ENCODE measurements around the gene CKB.

Gene CKB

GRCh38 chr14:103555559-103556337 lies 33.1 kb upstream of the CKB start:
- DNase-seq (ENCODE audit: low spot score): no peak
- TF ChIP-seq CTCF (IDR thresholded peaks at IDR 0.05; ENCODE audit: extremely low read depth, insufficient read depth, missing control alignments): no peak
- in situ Hi-C loops (cut with MboI; ENCODE audit: low pct_unique_long_range_greater_than_20kb, low sequenced_read_pairs, unreplicated experiment): loop anchor here (10.0 kb wide), 1 partner anchor 51 kb away; no protein-coding TSS in a partner anchor

- TF ChIP-seq CTCF (IDR thresholded peaks at IDR 0.05; ENCODE audit: extremely low read depth, insufficient read depth, missing control alignments): no peak
- in situ Hi-C loops (cut with MboI; ENCODE audit: low pct_unique_long_range_greater_than_20kb, low sequenced_read_pairs, unreplicated experiment): loop anchor here (10.0 kb wide), 1 partner anchor 48 kb away; no protein-coding TSS in a partner anchor
- DNase-seq (ENCODE audit: low spot score): no peak
These were observed 30.2 kb upstream of the CKB start for GRCh38 chr14:103552846-103553210.

- no peak for DNase-seq (ENCODE audit: low spot score)
- TF ChIP-seq CTCF (IDR thresholded peaks at IDR 0.05; ENCODE audit: extremely low read depth, insufficient read depth, missing control alignments): no peak
- in situ Hi-C loops (cut with MboI; ENCODE audit: low pct_unique_long_range_greater_than_20kb, low sequenced_read_pairs, unreplicated experiment): loop anchor here (10.0 kb wide), 1 partner anchor 47 kb away; no protein-coding TSS in a partner anchor
These were observed 29.6 kb upstream of the CKB start for GRCh38 chr14:103552011-103552845.

GRCh38 chr14:103551338-103551762 lies 28.7 kb upstream of the CKB start:
- no peak for TF ChIP-seq CTCF (IDR thresholded peaks at IDR 0.05; ENCODE audit: extremely low read depth, insufficient read depth, missing control alignments)
- in situ Hi-C loops (cut with MboI; ENCODE audit: low pct_unique_long_range_greater_than_20kb, low sequenced_read_pairs, unreplicated experiment): loop anchor here (10.0 kb wide), 1 partner anchor 47 kb away; no protein-coding TSS in a partner anchor
- DNase-seq (ENCODE audit: low spot score): no peak

GRCh38 chr14:103550451-103551337 lies 28.1 kb upstream of the CKB start:
- no peak for TF ChIP-seq CTCF (IDR thresholded peaks at IDR 0.05; ENCODE audit: extremely low read depth, insufficient read depth, missing control alignments)
- no peak for DNase-seq (ENCODE audit: low spot score)
- in situ Hi-C loops (cut with MboI; ENCODE audit: low pct_unique_long_range_greater_than_20kb, low sequenced_read_pairs, unreplicated experiment): loop anchor here (10.0 kb wide), 1 partner anchor 46 kb away; no protein-coding TSS in a partner anchor

Data from GM13977 (cell line).